Cerebellar nuclear complex (tissue), 1 donor: ENCODE data around the gene BARX1.
"Not testable (repeated sequence)": the region's sequence is repeated elsewhere in the genome, so short reads cannot be mapped to it uniquely, and the experiment has no call there.

Source experiments
- DNase-seq, 2 experiments: peaks; one replicate each; lab custom pipeline; 2025; lab: John Stamatoyannopoulos, UW

The BARX1 gene, protein sequence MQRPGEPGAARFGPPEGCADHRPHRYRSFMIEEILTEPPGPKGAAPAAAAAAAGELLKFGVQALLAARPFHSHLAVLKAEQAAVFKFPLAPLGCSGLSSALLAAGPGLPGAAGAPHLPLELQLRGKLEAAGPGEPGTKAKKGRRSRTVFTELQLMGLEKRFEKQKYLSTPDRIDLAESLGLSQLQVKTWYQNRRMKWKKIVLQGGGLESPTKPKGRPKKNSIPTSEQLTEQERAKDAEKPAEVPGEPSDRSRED

GRCh38 chr9:93955111-93955980 is at the start of gene BARX1:
BARX1 (minus strand) TSS chr9:93955355; CDS start chr9:93955146, 209 bp downstream.
- DNase-seq, result no peak

DNA sequence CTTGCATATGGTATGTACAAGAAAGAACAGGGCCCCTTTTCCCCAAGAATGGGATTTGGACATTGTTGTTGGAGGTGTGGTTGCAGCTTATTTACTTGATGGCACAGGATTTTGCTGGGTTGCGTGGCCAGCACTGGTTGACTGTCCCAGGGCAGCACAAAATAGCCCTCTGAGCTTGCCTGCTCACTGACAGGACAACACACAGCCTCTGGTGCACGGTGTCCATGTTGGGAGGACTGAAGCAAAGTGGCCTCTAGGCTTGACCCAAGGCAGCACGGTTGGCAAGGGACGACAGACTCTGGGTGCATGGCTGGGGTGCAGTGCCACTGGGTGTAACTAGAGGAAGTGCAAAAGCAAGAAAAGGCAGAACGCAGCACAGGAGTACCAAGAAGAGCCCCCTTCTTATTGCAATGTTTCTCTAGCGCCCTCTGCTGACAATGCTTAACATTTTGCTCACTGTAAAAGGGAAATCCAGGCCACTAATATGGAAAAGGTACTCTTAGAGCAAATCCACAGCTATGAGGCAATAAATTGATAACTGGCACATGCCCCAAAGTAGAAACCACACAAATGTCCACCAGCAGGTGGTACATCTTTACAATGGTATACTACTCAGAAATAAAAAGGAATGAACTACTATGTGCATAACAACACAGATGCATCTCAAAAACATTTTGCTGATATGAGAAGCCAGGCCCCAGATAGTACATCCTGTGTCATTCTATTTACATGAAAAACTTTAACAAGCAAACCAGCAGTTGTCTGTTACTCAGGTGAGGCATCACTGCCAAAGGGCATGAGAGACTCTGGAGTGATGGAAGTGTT is 47.4 kb upstream of the BARX1 start:
- no peak for DNase-seq

DNA sequence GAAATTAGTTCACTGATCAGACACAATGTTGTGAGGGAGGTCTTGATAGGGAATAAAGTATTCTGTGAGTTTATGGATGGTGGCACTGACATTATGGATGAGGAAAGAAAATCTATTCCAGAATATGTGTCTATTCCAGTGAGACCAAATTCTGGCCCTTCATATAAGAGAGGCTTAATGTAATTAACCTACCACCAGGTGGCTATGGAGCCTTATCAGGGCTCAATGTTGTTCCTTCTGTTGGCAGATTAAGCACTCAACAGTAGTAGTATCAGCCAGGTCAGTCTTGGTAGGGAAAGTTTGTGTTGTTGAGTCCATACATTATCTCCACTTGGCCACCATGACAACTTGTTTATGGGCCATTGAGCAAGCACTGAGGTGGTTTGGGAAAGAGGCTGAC is 41.7 kb upstream of the BARX1 start:
- DNase-seq, result no peak

DNA sequence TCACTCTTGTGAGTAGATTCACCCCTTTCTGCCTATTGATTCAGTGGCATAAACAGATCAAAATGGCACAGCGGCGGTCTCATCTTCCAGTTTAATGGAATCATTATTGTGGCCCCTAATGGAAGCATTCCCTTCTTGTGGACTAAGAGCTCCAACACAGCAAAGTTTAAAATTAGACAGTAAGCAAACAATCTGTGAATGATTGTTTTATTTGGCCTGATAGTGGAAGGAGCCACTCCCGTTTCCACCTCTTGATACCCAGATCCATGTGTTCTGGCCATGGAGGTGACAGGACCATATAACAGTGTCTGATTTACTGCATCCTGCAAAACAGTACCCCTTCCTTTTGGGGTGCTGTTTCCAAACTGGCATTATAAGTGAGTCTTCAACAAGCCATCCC is 41.2 kb upstream of the BARX1 start:
- no peak for DNase-seq

- no peak for DNase-seq
These were observed 39.4 kb upstream of the BARX1 start for GRCh38 chr9:93994545-93994944.

DNA sequence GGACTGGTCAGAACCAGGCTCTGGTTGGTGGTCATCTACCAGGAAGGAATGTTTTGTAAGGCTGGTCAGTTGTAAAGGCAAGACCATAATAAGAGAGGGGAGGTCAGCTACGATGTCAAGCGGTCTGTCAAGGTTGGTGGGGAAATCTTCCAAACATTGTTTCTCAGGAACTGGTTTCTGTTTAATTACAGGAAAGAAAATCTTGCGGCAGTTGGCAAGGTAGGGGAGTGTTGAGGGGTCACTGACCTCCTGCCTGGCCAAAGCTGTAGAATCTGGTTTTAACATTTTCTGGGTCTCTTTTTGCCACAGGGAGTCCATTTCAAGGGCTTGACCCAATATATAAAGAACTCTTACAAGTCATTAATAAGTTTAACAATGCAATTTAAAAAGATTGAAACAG is 39.0 kb upstream of the BARX1 start:
- no peak for DNase-seq

DNA sequence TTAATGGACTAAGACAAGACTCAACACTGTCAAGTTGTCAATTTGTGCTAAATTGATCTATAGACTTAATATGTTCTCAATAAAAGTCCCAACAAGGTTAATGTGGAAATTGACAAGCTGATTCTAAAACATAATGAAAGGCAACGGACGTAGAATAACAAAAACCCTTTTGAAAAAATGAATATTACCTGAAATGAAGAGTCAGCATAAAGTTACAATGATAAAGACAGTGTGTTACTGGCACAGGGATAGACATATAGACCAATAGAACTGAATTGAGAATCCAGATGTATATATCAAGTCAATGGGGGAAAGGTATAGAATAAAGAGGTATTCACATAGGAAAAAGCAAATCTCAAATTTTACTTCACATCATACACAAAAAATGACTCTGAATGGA is 37.7 kb upstream of the BARX1 start:
- DNase-seq, result no peak

- no peak for DNase-seq
These were observed 35.3 kb upstream of the BARX1 start for GRCh38 chr9:93990448-93990847.

GRCh38 chr9:93988056-93988455 is 32.9 kb upstream of the BARX1 start:
- DNase-seq, result no peak

DNA sequence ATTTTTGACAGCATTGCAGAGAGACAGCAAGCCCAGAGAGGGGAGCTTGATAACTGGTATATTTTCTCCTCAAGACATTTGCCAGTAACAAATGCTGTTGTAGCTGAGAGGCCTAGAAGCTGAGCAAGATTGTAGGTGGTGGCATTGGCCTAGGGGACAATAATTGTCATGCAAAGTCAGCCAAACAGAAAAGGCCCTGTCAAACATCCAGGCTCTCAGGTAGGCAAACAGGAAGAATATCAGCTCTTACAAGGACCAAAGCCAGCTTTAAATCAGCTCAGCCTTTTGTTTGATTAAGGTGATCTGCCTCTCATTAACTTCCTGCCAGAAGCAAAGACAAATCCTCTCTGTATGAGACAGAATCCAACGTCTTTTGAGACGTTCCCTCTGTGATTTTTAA is 29.7 kb upstream of the BARX1 start:
- DNase-seq, result no peak

DNA sequence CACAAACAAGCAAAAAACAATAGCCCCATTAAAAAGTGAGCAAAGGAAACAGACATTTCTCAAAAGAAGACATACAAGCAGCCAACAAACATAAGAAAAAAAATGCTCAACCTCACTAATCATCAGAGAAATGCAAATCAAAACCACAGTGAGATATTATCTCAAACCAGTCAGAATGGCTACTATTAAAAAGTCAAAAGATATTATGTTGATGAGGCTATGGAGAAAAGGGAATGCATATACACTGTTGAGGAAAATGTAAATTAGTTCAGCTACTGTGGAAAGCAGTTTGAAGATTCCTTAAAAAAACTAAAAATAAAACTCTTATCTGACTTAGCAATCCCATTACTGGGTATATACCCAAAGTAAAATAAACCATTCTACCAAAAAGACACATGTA is 28.7 kb upstream of the BARX1 start:
- DNase-seq, result no peak

DNA sequence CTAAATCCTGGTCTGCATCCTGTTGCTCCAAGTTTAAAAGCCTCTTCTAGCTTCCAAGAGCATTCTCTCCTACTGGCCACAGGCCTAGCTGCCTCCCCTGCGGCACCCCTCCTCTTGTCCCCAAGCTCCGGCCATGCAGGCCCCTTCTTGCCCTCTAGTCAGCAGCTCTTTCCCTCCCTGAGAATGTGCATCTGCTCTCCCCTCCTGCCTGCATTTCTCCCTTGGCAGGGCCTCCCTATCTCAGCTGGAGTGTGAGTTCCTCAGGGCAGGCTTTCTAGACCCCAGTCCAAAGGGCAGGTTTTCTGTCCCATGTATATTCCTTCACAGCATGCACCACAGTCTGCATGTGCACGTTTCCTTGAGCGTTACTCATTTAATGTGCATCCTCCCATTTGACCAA is 24.6 kb upstream of the BARX1 start:
- no peak for DNase-seq

GRCh38 chr9:93978551-93978950 is 23.4 kb upstream of the BARX1 start:
- no peak for DNase-seq

- no peak for DNase-seq
These were observed 21.8 kb upstream of the BARX1 start for GRCh38 chr9:93976973-93977372.

DNA sequence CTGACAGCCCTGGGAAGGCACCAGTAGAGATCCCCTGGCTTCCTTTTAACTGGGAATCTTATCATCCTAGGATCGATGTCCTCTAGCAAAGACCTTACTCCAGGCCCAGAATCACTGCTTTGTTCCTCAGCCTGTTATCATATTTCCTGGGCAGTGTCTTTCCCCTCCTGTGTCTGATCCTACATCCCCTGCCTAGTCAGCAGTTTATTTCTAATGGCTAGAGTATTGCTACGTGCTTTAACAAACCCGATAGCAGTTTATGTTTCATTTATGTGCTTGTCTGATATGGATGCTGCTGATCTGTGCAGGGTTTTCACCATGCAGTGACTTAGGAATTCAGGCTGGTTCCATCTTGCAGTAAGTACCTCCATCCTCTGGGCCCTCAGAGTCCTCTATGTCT is 20.9 kb upstream of the BARX1 start:
- no peak for DNase-seq

DNA sequence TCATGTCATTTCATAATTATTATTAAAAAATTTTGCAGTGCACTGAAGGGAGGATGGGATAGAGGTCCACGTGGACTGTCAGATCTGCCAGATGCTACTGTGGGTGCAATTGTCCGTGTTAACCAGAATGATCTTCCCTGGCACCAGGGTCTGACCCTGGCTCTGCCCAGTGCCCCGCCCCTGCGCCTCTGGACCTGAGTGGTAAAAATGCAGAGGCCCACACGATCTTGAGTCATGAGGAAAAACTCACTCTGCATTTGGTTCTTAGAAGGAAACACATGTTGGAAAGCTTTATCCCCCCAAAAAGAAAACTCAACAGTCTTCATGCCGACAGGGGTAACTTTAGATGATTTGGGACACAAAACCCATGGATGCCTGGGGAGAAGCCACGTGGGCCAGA is 20.1 kb upstream of the BARX1 start:
- DNase-seq, result no peak

DNA sequence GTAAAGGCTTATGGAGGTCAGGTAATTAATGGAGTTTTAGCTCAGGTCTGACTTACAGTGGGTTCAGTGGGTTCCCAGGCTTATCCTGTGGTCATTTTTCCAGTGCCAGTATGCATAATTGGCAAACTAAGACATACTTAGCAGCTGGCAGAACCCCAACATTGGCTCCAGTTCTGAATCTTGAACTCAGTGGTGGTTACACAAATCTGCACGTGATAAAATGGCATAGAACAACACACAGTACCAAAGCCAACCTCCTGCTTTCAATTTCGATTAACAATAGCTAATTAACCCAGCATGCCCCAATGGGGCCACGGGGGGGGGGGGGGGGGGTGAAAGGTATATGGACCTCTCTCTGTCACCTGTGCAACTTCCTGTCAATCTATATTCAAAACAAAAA is 19.0 kb upstream of the BARX1 start:
- no peak for DNase-seq

GRCh38 chr9:93972655-93973054 is 17.5 kb upstream of the BARX1 start:
- not testable (repeated sequence) for DNase-seq

- DNase-seq, result no peak
These were observed 14.1 kb upstream of the BARX1 start for GRCh38 chr9:93969328-93969661.

GRCh38 chr9:93968451-93969327 is 13.5 kb upstream of the BARX1 start:
- DNase-seq, result no peak

DNA sequence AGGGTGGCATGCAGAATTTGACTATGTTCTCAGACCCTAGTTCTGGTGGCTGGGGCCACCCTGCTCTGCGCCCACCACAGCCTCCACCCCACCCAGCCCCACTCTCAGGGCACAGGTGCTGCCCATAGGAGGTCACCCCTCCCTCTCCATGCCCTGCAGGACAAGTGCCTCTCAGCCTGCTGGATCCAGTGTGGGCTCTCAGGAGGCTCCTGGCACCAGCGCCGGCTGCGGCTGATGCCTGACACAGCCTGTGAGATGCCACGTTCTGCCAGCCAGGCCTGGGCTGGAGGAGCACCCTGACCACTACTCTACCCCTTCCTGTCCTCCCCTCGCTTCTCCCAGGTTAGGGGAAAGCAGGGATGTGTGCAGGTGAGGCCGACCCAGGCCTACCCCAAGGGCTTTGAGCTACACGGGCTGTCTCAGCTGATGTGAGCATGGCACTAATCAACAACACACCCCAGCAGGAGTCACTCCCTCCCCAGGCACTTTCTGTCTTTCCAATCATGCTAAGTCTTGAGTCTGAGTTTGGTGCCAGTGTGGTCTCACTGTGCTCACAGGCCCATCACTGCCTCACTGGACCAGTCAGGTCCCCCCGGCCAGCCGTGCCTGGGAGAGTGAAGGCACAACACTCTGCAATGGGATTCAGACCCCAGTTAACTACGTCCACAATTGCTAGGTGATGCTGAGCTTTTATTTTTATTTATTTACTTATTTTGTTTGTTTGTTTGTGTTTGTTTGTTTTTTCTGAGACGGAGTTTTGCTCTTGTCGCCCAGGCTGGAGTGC is 12.1 kb upstream of the BARX1 start:
- no peak for DNase-seq
